Raji (cell line): Measurements from ENCODE around the gene ATRNL1.

Experiments used
- POLR2A ChIP-seq: IDR thresholded peaks from 2 replicates; pipeline ENCODE4 v1.6.1; 2011; ENCODE audit warnings: low read depth, low read length, control low read depth; ENCODE audit not compliant: insufficient read depth

Gene ATRNL1

GRCh38 chr10:115860182-115861107 is 767.3 kb downstream of the ATRNL1 start:
- no peak for TF ChIP-seq POLR2A

GRCh38 chr10:115861455-115861854 is 768.3 kb downstream of the ATRNL1 start:
- no peak for TF ChIP-seq POLR2A

GRCh38 chr10:115861864-115862263 is 768.7 kb downstream of the ATRNL1 start:
- no peak for TF ChIP-seq POLR2A

GRCh38 chr10:115866174-115866573 is 773.0 kb downstream of the ATRNL1 start:
- no peak for TF ChIP-seq POLR2A

- TF ChIP-seq POLR2A = no peak
These were observed 773.5 kb downstream of the ATRNL1 start for GRCh38 chr10:115866691-115867090.

GRCh38 chr10:115867305-115867704 is 774.1 kb downstream of the ATRNL1 start:
- no peak for TF ChIP-seq POLR2A

GRCh38 chr10:115871855-115872254 is 778.7 kb downstream of the ATRNL1 start:
- no peak for TF ChIP-seq POLR2A

GRCh38 chr10:115875172-115875571 is 782.0 kb downstream of the ATRNL1 start:
- TF ChIP-seq POLR2A = no peak

- no peak for TF ChIP-seq POLR2A
These were observed 786.4 kb downstream of the ATRNL1 start for GRCh38 chr10:115879372-115880089.

- no peak for TF ChIP-seq POLR2A
These were observed 788.9 kb downstream of the ATRNL1 start for GRCh38 chr10:115882021-115882420.

GRCh38 chr10:115883372-115883771 is 790.2 kb downstream of the ATRNL1 start:
- no peak for TF ChIP-seq POLR2A

GRCh38 chr10:115884331-115884730 is 791.2 kb downstream of the ATRNL1 start:
- TF ChIP-seq POLR2A = no peak

- TF ChIP-seq POLR2A = no peak
These were observed 802.0 kb downstream of the ATRNL1 start for GRCh38 chr10:115895166-115895565.

GRCh38 chr10:115898242-115898641 is 805.1 kb downstream of the ATRNL1 start:
- TF ChIP-seq POLR2A = no peak

- TF ChIP-seq POLR2A = no peak
These were observed 809.4 kb downstream of the ATRNL1 start for GRCh38 chr10:115902596-115902995.

- TF ChIP-seq POLR2A = no peak
These were observed 810.0 kb downstream of the ATRNL1 start for GRCh38 chr10:115903207-115903606.

GRCh38 chr10:115903845-115904244 is 810.7 kb downstream of the ATRNL1 start:
- TF ChIP-seq POLR2A = no peak

GRCh38 chr10:115909037-115909436 is 815.9 kb downstream of the ATRNL1 start:
- no peak for TF ChIP-seq POLR2A
